ENCODE results near the gene BPI. TPM values are rescaled to one million over a fixed set of nuclear protein-coding genes. Genes with fewer than 3 reads are reported as not detected.

The BPI gene
- total RNA-seq, 1 donor: not detected

- TF ChIP-seq, protein P1, sequence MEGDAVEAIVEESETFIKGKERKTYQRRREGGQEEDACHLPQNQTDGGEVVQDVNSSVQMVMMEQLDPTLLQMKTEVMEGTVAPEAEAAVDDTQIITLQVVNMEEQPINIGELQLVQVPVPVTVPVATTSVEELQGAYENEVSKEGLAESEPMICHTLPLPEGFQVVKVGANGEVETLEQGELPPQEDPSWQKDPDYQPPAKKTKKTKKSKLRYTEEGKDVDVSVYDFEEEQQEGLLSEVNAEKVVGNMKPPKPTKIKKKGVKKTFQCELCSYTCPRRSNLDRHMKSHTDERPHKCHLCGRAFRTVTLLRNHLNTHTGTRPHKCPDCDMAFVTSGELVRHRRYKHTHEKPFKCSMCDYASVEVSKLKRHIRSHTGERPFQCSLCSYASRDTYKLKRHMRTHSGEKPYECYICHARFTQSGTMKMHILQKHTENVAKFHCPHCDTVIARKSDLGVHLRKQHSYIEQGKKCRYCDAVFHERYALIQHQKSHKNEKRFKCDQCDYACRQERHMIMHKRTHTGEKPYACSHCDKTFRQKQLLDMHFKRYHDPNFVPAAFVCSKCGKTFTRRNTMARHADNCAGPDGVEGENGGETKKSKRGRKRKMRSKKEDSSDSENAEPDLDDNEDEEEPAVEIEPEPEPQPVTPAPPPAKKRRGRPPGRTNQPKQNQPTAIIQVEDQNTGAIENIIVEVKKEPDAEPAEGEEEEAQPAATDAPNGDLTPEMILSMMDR (IDR thresholded peaks at IDR 0.05; ENCODE audit: insufficient read depth, low read depth, low read length): no peak
- peak within 1 kb of the TSS; percentile 32 for H3K4me3 ChIP-seq (ENCODE audit: low read depth, low read length)
- DNase-seq (ENCODE audit: low read depth): no peak
Measured at GRCh38 chr20:38260378-38261053, 43.4 kb upstream of the BPI start, which contains the start of gene KIAA1755. KIAA1755 (minus strand) TSS chr20:38260735; CDS start chr20:38260500, 235 bp downstream.

DNA sequence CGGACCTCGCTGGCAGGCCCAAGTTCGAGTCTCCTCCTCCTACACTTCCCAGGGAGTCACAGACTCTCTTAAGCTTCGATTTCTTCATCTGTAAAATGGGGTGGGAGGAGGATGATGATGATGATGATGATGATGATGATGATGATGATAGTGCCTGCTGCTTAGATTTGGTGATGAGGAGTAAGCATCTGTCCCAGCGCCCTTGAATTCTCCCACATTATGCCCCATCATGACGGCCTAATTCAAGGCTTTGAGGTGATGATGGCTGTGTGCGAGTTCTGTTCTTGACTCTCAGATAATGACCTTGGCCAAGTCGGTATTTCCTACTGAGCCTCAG lies 42.9 kb upstream of the BPI start:
- DNase-seq (ENCODE audit: low read depth): no peak
- H3K4me3 ChIP-seq (ENCODE audit: low read depth, low read length): peak overlapping the region; percentile 30
- TF ChIP-seq, protein P1 (IDR thresholded peaks at IDR 0.05; ENCODE audit: insufficient read depth, low read depth, low read length): no peak

- TF ChIP-seq, protein P1 (IDR thresholded peaks at IDR 0.05; ENCODE audit: insufficient read depth, low read depth, low read length): no peak
- DNase-seq (ENCODE audit: low read depth): no peak
- H3K4me3 ChIP-seq (ENCODE audit: low read depth, low read length): no peak overlapping the region
Measured at GRCh38 chr20:38262931-38263330, 41.0 kb upstream of the BPI start.

GRCh38 chr20:38266426-38266825 lies 37.5 kb upstream of the BPI start:
- no peak overlapping the region for H3K4me3 ChIP-seq (ENCODE audit: low read depth, low read length)
- TF ChIP-seq, protein P1 (IDR thresholded peaks at IDR 0.05; ENCODE audit: insufficient read depth, low read depth, low read length): no peak
- DNase-seq (ENCODE audit: low read depth): no peak

- no peak overlapping the region for H3K4me3 ChIP-seq (ENCODE audit: low read depth, low read length)
- no peak for DNase-seq (ENCODE audit: low read depth)
- TF ChIP-seq, protein P1 (IDR thresholded peaks at IDR 0.05; ENCODE audit: insufficient read depth, low read depth, low read length): no peak
Measured at GRCh38 chr20:38267296-38267695, 36.7 kb upstream of the BPI start.

DNA sequence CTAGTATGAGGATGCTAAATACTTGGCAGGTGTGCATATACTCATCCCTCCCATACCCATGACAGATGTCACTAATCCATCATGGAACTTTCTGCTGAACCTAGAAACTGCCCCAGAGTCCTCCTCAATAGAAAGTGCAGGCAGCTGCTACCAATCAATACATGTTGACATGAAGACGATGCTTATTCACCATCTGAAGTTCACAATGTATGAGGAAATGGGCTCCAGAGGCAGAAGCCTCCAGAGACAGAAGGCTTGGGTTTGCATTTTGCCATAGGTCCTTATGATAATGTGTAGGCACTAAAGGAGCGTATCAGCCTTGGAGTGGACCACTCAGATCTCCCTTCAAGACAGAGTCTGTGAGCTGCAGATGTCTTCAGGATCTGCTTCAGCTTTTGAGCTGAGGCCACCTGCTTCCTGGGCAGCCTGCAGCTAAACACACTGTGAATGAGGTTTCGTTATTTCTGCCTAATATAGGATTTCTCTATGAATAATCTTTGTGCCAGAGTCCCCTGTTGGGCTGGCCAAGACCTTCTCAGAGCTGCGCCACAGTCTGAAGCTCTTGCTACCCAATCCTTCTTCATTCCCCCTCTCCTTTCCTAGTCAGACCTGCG lies 35.9 kb upstream of the BPI start:
- no peak for DNase-seq (ENCODE audit: low read depth)
- TF ChIP-seq, protein P1 (IDR thresholded peaks at IDR 0.05; ENCODE audit: insufficient read depth, low read depth, low read length): no peak
- no peak overlapping the region for H3K4me3 ChIP-seq (ENCODE audit: low read depth, low read length)
